Fibroblast of pulmonary artery (primary cell): ENCODE results near the gene SHFL.

Source experiments
- DNase-seq: peaks from one replicate; pipeline ENCODE4 v3.0.0-alpha.2; 2010; ENCODE audit warnings: low read depth
- H3K4me3 ChIP-seq: replicated peaks from 2 replicates; pipeline ENCODE4 v1.5.1; 2011; ENCODE audit warnings: low read depth, mild to moderate bottlenecking, control low read depth, low read length, moderate library complexity
- TF ChIP-seq, protein P1 (sequence below): IDR thresholded peaks from 2 replicates; pipeline ENCODE4 v1.5.1; 2011; ENCODE audit warnings: mild to moderate bottlenecking, control low read depth, low read length, inconsistent platforms; ENCODE audit errors: missing control alignments

The SHFL gene

DNA sequence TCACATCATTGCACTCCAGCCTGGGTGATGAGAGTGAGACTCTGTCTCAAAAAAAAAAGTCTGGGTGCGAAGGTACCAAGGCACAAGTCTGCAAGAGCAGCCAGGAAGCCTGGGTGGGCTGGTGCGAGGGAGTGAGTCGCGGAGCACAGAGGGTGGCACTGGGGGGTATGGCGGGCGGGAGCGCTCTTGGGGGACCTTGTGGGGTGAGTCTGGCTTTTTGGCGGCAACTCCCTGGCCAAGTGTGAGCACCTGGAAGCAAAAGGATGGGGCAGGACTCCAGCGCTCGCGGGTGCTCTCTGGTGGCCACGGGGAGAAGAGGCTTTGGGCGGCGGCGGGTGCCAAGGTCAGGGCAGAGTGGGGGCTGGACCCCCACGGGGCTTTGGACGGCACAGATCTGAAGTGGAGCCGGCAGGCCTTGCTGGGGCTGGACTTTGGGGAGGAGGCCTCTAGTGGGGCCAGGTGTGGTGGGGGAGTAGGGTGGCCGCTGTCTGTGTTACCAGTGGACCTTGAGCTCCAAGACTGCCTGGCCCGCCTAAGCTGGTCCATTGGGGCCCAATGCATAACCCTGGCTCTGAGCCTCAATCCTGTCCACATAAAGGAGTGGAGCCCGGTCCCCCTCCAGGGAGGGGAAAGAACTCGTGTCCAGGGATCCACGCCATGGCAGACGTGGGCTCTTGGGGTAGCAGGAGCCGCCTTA lies 26.9 kb downstream of the SHFL start:
- TF ChIP-seq, protein P1, sequence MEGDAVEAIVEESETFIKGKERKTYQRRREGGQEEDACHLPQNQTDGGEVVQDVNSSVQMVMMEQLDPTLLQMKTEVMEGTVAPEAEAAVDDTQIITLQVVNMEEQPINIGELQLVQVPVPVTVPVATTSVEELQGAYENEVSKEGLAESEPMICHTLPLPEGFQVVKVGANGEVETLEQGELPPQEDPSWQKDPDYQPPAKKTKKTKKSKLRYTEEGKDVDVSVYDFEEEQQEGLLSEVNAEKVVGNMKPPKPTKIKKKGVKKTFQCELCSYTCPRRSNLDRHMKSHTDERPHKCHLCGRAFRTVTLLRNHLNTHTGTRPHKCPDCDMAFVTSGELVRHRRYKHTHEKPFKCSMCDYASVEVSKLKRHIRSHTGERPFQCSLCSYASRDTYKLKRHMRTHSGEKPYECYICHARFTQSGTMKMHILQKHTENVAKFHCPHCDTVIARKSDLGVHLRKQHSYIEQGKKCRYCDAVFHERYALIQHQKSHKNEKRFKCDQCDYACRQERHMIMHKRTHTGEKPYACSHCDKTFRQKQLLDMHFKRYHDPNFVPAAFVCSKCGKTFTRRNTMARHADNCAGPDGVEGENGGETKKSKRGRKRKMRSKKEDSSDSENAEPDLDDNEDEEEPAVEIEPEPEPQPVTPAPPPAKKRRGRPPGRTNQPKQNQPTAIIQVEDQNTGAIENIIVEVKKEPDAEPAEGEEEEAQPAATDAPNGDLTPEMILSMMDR: peak; percentile 57
- no peak overlapping the region for H3K4me3 ChIP-seq
- DNase-seq: peak; percentile 44

DNA sequence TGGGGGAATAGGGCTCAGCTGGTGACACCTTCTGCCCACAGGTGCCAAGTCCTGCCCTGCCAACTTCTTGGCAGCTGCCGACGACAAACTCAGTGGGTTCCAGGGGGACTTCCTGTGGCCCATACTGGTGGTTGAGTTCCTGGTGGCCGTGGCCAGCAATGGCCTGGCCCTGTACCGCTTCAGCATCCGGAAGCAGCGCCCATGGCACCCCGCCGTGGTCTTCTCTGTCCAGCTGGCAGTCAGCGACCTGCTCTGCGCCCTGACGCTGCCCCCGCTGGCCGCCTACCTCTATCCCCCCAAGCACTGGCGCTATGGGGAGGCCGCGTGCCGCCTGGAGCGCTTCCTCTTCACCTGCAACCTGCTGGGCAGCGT lies 27.5 kb downstream of the SHFL start:
- no peak overlapping the region for H3K4me3 ChIP-seq
- DNase-seq: no peak
- TF ChIP-seq, protein P1: no peak

DNA sequence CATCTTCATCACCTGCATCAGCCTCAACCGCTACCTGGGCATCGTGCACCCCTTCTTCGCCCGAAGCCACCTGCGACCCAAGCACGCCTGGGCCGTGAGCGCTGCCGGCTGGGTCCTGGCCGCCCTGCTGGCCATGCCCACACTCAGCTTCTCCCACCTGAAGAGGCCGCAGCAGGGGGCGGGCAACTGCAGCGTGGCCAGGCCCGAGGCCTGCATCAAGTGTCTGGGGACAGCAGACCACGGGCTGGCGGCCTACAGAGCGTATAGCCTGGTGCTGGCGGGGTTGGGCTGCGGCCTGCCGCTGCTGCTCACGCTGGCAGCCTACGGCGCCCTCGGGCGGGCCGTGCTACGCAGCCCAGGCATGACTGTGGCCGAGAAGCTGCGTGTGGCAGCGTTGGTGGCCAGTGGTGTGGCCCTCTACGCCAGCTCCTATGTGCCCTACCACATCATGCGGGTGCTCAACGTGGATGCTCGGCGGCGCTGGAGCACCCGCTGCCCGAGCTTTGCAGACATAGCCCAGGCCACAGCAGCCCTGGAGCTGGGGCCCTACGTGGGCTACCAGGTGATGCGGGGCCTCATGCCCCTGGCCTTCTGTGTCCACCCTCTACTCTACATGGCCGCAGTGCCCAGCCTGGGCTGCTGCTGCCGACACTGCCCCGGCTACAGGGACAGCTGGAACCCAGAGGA lies 28.0 kb downstream of the SHFL start:
- TF ChIP-seq, protein P1: no peak
- H3K4me3 ChIP-seq: no peak overlapping the region
- DNase-seq: no peak

DNA sequence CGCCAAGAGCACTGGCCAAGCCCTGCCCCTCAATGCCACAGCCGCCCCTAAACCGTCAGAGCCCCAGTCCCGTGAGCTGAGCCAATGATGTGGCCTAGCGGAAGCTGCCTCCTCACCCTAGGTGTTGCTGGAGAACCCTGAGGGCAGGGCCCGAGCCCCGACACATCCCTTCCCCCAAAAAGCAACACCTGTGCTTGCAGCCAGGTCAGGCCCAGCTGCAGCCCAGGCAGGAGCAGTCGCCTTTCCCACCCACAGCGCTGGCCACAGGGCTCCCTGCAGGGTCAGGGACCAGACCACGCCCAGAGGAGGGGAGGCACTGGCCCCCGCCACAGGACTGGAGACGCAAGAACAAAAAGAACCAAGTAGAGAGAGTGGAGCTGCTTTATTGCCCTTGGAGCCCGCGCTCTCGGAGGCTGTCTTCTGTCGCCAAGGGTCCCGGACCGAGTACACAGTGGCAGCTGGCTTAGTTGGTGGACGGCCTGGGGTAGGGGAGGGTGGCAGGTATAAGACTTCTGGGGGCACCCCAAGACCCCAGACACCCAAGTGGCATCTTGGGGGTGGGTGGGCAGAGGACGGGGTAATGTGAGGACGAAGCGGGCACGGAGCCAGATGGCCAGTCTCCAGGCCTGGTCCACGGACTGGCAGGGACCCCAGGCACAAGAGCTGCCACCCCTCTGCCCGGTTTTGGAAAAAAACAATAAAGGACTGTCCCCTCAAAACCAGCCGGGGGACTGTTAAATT lies 28.7 kb downstream of the SHFL start:
- DNase-seq: no peak
- no peak overlapping the region for H3K4me3 ChIP-seq
- TF ChIP-seq, protein P1: no peak

DNA sequence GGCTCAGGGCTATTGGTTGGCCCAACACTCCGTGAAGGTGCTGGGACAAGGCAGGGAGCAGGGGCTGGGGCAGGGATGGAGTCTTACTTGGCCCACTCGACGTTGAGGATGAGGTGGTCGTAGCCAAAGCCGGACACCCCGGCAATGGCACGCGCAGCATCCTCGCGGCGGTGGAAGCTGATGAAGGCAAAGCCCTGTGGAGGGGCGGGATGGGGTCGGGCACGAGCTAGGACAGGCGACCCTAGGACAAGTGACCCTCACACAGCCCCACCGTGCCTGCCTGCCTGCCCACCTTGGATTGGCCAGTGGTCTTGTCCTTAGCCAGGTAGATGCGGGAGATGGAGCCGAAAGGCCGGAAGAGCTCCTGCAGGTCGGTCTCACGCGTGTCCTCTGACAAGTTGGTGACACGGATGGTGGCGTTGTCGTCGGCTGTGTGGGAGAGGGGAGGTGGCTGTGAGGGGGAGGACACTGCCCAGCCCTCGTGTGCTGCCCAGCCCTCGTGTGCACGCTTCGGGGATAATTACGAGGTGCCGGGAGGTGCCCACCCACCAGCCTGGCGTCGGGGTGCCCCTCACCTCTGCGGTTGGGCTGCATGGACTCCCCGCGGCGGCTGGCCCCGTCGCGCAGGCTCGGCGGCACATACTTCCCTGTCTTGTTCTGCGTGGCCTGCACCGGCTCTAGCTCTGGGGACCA lies 29.4 kb downstream of the SHFL start:
- no peak overlapping the region for H3K4me3 ChIP-seq
- TF ChIP-seq, protein P1: no peak
- DNase-seq: no peak

DNA sequence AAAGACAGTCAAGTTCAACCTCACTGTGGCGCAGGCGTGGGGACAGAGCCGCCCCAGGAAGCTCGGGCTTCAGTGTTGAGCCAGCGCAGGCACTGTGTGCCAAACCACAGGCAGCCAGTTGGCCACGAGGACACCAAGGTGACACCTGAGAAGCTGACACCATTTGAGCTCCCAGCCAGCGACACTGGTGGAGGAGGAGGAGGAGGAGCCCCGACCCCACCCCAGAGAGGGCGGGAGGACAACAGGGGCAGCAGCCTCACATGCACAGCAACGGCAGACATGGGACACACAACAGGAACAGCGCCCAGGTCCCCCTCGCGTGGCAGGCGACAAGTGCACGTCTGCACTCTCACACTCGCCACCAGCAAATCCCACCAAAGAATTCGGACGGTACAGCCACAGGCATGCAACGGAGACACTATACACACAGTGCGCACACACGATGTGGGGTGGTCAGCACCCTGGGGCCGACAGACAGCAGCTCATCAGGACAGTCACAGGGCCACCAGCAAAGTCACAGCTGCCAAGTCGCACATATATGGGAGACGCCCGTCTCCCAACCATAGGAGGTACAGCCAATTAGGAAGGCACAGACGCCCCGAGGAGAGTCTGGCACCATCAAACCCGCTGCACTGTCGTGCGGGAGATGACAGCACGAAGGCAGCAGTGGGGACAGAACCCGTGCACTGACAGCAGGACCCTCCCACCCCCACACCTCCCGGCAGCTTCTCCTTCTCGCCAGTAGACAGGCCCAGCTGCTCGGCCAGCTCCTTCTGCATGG lies 30.2 kb downstream of the SHFL start:
- TF ChIP-seq, protein P1: no peak
- no peak for DNase-seq
- no peak overlapping the region for H3K4me3 ChIP-seq
